ENCODE measurements around the gene RIBC2.

DNA sequence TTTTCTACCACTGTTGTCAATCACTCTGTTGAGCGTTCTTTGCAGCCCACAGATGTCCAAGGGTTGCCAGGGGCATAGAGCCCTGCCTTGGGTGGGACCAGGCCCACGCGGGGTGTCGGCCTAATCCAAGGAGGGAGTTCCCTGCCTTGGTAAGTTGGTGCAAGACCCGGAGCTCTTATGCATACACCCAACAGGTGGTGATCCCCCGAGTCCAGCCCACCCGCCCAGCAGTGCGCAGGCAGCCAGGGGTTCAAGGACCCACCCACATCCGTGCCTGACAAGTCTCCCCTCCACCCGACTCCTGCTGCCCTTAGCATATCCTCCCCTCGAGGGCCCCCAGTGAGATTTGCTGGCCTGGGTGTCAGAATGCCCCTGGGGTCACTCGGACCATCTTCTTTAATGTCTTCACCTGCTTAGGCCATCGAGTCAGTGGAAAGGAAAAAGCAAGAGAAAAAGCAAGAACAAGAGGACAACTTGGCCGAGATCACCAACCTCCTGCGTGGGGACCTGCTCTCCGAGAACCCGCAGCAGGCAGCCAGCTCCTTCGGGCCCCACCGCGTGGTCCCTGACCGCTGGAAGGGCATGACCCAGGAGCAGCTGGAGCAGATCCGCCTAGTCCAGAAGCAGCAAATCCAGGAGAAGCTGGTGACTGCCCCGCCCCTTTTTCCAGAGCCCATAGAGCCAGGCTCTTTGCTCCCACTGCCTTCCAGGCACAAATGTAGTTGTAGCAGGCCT is 12.2 kb downstream of the RIBC2 start:
- no peak for TF ChIP-seq POLR2A (IDR thresholded peaks at IDR 0.05)
- TF ChIP-seq, protein P1, sequence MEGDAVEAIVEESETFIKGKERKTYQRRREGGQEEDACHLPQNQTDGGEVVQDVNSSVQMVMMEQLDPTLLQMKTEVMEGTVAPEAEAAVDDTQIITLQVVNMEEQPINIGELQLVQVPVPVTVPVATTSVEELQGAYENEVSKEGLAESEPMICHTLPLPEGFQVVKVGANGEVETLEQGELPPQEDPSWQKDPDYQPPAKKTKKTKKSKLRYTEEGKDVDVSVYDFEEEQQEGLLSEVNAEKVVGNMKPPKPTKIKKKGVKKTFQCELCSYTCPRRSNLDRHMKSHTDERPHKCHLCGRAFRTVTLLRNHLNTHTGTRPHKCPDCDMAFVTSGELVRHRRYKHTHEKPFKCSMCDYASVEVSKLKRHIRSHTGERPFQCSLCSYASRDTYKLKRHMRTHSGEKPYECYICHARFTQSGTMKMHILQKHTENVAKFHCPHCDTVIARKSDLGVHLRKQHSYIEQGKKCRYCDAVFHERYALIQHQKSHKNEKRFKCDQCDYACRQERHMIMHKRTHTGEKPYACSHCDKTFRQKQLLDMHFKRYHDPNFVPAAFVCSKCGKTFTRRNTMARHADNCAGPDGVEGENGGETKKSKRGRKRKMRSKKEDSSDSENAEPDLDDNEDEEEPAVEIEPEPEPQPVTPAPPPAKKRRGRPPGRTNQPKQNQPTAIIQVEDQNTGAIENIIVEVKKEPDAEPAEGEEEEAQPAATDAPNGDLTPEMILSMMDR (IDR thresholded peaks at IDR 0.05): no peak
